Measurements from ENCODE around the gene PIERCE2. TPM values are rescaled to one million over a fixed set of nuclear protein-coding genes. Genes with fewer than 3 reads are reported as not detected.
"Not testable (repeated sequence)": the region's sequence is repeated elsewhere in the genome, so short reads cannot be mapped to it uniquely, and the experiment has no call there.

Gene PIERCE2
- total RNA-seq, 2 donors from 2014 or later, result 1.2 to 4.5 TPM

DNA sequence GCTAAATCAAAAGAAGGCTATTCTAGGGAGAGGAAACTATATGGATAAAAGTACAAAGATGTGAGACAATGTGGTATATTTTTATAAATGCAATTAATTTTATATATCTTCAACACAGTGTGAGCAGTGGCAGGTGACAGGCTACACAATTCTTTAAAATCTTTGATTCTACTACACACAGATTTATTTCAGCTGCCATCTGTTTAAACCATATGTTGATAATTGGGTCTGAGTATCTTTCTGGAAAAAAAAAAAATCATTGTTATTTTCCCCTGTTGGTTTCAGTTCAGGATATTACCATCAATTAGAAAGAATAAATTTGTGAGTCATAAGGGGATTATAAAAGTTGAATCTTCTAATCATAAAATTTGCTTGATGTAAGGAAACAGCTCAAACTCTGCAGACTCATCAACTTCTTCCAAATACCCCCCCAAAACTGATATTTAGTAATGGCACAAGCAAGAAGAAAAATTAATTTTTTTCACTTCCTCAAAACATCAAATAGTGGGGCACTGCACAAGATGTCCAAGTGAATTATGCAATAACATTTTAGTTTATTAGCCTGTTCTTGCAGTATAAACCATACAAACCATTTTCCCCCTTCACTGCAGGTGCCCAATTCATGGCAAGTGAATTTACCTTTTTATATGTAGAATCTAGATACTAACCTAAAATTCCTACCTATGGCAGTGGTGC is 12.0 kb downstream of the PIERCE2 start:
- ATAC-seq (no peak), DNase-seq (no peak)
- intact Hi-C loops (cut with DNase I), result no loop called here

DNA sequence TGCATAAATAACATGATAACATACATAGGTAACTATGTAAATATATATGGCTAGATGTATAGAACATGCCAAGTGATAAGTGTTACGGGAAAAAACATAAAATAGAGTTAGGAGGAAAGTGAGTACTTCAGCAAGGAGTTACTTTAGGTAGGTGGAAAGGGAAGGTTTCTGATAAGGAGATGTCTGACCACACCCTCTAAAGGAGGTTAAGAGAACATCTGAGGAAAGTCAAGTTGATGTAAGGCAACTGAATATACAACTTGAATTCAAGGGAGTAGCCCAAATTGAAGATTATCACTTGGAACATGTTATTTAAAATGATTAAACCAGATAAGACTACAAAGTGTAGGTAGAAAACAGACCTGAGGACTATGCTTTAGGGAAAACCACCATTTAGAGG is 13.8 kb downstream of the PIERCE2 start:
- intact Hi-C loops (cut with DNase I), result no loop called here
- DNase-seq, result no peak
- ATAC-seq, result no peak

DNA sequence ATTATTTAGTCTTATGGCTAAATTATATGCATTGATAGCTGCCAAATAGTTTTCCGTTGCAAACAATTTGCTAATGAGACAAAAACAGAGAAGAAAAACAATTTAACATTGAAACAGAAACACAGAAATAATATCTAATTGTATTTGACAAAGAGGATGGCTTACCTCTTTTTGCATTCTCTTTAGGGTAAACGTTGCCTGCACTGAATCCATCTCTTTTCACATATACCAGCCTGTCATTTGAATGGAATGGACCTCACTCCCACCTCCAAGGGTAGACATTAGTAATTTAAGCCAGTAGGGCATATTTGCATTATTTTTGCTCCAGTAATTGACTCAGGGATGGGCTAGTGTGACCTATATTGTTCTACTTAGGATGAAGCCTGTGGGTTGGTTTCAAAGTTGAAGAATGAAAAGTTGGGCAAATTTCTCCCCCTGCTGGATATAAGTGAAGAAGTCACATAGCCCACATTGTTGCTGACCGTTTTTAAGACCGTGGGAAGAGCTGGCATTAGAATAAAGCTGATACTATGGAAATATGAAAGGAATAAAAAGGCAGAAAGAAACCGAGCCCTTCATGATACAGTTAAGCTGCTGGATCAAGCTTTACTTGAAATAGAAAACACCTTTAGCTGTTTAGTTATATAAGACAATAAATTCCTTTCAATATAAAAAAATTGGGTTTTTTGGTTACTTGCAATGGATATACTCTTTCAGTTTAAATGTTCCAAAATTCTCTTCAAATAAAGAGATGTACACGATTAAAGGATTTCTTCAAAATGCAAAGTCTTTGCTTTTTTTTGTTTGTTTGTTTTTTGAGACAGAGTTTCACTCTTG is 26.9 kb downstream of the PIERCE2 start:
- peak in 1 of 2 donors; percentile 57 for ATAC-seq
- DNase-seq, result no peak
- intact Hi-C loops (cut with DNase I), result loop anchor here in 1 of 2 donors (5.0 kb wide), 1 partner anchor 213 kb away; no protein-coding TSS in a partner anchor

GRCh38 chr15:55443141-55443540 is 34.8 kb downstream of the PIERCE2 start:
- intact Hi-C loops (cut with DNase I); ATAC-seq: not testable (repeated sequence)

GRCh38 chr15:55445936-55446335 is 37.6 kb downstream of the PIERCE2 start:
- DNase-seq; ATAC-seq; intact Hi-C loops (cut with DNase I): not testable (repeated sequence)

More at GRCh38 chr15:55443141-55443540, 34.8 kb downstream of the PIERCE2 start:
- DNase-seq, result not testable (repeated sequence)

- ATAC-seq; intact Hi-C loops (cut with DNase I): not testable (repeated sequence)
These were observed 38.2 kb downstream of the PIERCE2 start for GRCh38 chr15:55446379-55447029.

DNA sequence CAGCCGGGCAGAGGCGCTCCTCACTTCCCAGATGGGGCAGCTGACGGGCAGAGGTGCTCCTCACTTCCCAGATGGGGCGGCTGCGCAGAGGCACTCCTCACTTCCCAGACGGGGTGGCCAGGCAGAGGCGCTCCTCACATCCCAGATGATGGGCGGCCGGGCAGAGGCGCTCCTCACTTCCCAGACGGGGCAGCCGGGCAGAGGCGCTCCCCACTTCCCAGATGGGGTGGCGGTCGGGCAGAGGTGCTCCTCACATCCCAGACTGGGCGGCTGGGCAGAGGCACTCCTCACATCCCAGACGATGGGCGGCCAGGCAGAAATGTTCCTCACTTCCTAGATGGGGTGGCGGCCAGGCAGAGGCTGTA is 38.7 kb downstream of the PIERCE2 start:
- DNase-seq; ATAC-seq; intact Hi-C loops (cut with DNase I): not testable (repeated sequence)

More at GRCh38 chr15:55446379-55447029, 38.2 kb downstream of the PIERCE2 start:
- DNase-seq, result not testable (repeated sequence)

GRCh38 chr15:55457401-55458022 is 49.2 kb downstream of the PIERCE2 start:
- intact Hi-C loops (cut with DNase I), result no loop called here
- ATAC-seq, result no peak

GRCh38 chr15:55461447-55461846 is 53.2 kb downstream of the PIERCE2 start:
- no peak for DNase-seq
- intact Hi-C loops (cut with DNase I), result no loop called here
- ATAC-seq, result no peak

More at GRCh38 chr15:55457401-55458022, 49.2 kb downstream of the PIERCE2 start:
- no peak for DNase-seq

- no peak for ATAC-seq
- intact Hi-C loops (cut with DNase I), result no loop called here
- no peak for DNase-seq
These were observed 60.0 kb downstream of the PIERCE2 start for GRCh38 chr15:55468321-55468720.

Small RNAs within 50 kb of the gene (microRNA-seq; reads per million reads assigned to microRNA genes)
- gene MIR628, result 142 to 145 reads per million in 2 donors

Other genes starting within 250 kb of the PIERCE2 start
- 10 to 100 TPM; 43.7 to 52.9 TPM for gene RSL24D1, start 211.6 kb upstream of the PIERCE2 start, total RNA-seq
- gene RAB27A, start 118.7 kb upstream of the PIERCE2 start, total RNA-seq, result 10 to 100 TPM in 1 of 2 donors, 1 to 10 TPM in 1; 9.9 to 17.7 TPM
- gene PIGBOS1, start 89.4 kb upstream of the PIERCE2 start, total RNA-seq, result 10 to 100 TPM in 1 of 2 donors, 1 to 10 TPM in 1; 8.6 to 12.6 TPM
- 1 to 10 TPM; 4.2 to 7.5 TPM for gene PIGB, start 89.3 kb upstream of the PIERCE2 start, total RNA-seq
- 10 to 100 TPM; 69.3 to 81.6 TPM for gene CCPG1, start 136 bp upstream of the PIERCE2 start, total RNA-seq
- gene DNAAF4, start 99.7 kb downstream of the PIERCE2 start, total RNA-seq, result under 1 TPM; 0.21 to 0.68 TPM
- gene PYGO1, start 179.8 kb downstream of the PIERCE2 start, total RNA-seq, result 1 to 10 TPM; 4.5 to 6.5 TPM

Measured in left cardiac atrium (tissue), 4 donors.